Dedifferentiated amniotic fluid mesenchymal stem cell (primary cell): ENCODE data around the gene ARHGEF38.
A peak's percentile ranks its signal among the peaks of the same experiment; 100 is the strongest.

ENCODE experiments used
- DNase-seq: peaks from one replicate; pipeline ENCODE4 v3.0.0-alpha.2; 2016; ENCODE audit errors: extremely low spot score

ARHGEF38 gene, protein sequence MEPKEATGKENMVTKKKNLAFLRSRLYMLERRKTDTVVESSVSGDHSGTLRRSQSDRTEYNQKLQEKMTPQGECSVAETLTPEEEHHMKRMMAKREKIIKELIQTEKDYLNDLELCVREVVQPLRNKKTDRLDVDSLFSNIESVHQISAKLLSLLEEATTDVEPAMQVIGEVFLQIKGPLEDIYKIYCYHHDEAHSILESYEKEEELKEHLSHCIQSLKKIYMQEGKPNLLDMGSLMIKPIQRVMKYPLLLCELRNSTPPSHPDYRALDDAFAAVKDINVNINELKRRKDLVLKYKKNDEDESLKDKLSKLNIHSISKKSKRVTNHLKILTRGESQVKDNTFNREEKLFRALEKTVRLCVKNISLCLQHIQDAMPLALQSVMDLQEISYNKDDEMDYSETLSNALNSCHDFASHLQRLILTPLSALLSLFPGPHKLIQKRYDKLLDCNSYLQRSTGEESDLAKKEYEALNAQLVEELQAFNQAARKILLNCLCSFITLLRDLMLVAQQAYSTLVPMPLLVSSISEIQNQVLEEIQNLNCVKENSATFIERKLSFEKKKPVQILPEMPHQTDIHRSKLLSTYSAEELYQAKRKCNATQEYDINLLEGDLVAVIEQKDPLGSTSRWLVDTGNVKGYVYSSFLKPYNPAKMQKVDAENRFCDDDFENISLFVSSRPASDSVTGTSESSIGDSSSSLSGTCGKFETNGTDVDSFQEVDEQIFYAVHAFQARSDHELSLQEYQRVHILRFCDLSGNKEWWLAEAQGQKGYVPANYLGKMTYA

DNA sequence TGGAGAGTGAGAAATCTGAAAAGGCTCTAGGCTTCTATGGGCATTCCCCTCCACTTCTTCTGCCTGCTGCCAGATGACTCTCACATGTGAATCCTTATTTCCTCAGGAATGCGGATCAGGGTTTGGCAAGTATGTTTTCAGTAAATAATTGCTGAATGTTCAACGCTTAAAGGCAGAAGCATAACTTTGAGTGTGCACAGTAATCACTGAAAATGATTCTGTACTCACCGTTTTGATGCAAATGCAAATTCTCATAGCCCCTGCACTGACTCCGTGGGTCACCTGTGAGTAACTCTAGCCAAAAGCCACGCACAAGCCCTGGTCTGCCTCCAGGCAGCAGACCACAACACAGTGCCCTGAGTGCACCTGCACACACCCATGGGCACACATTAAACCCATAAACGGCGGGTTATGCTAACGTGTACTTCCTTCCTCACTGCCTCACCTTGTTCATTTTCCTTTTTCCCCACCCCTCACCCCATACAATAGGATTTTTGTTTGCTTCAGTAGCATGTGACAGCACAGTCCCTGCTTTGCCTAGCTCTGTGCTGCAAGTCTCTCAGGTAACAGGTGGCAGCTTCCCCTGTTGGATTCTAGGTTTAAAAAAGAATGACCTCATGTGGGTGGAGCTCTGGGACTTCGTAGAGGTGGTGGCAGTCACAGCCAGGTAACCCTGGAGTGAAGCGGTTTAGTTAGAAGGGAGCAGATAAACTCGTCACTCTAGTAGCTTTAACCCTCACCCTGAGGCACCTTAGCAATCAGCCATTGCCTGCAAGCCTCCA is at the start of gene ARHGEF38:
ARHGEF38 (plus strand) TSS at position 656 of the 782 bp plus-strand sequence. CDS start 146 bp downstream, outside the sequence.
- DNase-seq, result peak; percentile 17

DNA sequence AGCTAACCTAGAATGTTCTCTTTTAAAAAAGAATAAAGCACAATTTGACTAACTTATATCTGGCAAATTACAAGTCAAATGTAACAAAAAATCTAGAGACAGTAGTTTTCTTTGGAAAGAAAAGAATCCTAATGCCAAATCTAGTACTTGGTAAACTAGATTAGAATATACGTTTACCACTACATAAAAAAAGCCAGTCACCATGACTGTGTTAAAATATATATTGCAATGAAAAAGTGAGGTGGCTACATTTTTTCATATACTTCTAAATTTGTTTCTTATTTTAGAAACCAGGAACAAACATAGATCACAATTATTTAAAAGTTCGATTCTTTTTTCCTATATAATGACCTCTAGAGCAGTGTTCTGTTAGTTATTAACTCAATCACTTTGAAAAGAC is 48.9 kb upstream of the ARHGEF38 start:
- no peak for DNase-seq

DNA sequence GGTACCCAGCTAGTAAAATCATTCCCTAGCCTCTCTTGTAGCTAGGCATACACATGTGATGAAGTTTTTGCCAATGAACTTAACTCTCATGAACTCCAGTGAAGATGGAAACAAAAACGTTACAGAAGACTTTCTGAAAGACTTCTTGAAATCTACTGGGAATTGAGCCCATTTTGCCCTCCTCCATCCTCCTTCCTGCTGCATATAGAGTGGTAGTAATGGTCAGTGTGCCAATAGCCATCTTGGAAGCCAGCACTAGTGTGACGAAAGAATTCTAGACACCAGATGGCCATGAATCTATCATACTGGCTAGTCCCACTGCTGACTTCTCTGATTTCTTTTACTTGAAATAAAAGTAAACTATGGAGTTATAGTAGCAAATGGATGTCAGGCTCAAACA is 47.7 kb upstream of the ARHGEF38 start:
- no peak for DNase-seq

DNA sequence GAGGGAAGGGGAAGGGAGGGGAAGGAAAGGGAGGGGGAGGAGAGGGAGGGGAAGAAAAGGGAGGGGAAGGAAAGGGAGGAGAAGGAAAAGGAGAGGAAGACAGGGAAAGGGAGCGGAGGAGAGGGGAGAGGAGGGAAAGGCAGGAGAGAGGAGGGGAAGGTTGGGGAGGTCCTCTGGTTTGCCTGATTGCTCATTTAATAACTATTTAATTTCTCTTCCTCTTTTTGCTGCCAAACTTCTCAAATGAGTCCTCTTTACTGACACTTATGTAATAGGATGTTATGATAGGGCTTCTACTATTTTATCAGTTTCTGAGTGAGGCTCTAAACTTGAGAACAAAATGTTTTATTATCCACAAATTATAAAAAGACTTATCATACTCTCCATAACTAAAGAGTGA is 43.1 kb upstream of the ARHGEF38 start:
- DNase-seq, result no peak

DNA sequence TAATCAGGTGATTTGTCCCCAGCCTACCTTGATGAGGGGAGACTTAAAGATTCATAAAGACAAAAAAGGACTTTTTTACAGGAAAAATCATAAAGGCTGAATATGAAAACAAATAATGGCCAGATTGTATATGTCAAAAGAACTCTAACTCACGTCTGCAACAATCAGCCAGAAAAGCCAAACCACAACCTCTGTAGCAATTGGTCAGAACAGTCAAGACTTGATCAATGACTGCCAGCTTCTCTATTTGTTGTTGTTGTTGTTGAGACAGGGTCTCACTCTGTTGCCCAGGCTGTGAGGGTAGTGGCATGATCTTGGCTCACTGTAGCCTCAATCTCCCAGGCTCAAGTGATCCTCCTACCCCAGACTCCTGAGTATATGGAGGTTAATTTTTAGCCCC is 42.7 kb upstream of the ARHGEF38 start:
- DNase-seq, result no peak

DNA sequence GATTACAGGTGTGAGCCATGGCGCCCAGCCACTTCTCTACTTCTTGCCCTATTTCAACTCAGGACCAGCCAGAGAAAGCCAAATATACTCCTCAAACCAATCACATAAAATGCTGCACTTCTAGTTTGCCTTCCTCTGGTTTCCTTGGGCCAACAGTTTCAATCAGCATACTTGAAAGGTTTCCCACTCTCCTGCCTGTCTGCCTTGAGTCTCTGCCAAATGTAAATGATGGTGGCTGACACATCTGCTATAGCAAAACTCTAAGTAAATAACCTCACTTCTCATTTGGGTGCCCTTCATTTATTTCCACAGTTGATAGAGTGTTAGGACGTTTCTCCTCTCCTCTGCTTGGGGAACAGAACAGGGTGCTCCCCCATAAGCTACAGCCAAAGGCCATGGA is 42.2 kb upstream of the ARHGEF38 start:
- DNase-seq, result no peak

DNA sequence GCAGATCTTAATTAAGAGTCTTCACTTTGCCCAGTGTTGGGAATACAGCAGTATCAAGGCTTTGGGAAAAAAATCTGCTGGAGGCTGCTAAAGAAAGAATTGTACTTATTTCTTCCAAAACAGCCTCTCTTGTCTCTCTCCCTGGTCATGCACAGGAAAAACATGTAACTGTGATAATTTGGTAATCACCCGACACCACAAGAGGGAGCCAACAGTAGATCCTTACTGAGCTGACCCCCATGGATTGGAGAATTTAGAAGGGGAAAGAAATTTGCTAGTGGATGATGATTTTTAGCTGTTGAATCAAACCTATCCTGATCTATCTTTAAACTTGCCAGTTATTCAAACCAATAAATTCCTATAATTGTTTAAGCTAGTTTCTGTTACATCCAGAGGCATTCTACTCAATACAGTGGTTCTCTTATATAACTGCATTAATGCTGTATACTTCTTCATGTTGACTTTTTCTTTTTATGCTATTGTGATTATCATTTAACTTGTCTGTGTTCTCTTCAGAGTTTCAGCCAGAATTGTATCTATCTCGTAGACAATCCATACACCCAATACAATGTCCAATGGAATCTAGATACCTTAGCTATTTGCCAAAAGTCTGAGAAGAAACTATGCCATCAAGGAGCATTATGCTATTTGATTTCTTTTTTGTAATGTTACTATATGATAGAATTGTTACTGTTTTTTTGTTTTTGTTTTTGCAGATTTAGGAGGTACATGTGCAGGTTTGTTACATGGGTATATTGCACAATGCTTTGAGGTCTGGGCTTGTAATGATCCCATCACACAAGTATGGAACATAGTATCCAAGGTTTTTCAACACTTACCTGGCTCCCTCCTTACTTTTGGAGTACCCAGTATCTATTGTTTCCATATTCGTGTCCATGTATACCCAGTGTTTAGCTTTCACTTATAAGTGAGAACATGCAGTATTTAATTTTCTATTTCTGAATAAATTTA is 31.3 kb upstream of the ARHGEF38 start:
- no peak for DNase-seq

DNA sequence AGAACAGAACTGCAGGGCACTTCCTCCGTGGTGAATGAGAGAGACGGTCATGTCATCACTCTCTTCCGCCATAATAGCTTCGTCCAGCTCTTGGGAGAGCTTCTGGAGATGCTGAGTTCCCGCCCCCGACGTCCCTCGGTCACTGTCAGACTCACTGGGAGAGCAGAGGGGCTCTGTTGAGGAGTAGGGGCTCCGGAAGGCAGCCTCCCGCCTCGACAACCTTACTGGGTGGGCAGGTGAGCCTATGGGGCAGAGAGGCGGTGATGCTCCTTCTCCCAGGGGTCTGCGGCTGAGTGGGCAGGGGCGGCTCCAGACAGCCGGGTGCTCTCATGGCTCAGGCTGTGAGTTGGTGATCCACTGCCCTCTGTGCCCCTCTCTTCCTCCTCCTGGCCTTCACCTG is 25.8 kb upstream of the ARHGEF38 start:
- DNase-seq, result no peak

DNA sequence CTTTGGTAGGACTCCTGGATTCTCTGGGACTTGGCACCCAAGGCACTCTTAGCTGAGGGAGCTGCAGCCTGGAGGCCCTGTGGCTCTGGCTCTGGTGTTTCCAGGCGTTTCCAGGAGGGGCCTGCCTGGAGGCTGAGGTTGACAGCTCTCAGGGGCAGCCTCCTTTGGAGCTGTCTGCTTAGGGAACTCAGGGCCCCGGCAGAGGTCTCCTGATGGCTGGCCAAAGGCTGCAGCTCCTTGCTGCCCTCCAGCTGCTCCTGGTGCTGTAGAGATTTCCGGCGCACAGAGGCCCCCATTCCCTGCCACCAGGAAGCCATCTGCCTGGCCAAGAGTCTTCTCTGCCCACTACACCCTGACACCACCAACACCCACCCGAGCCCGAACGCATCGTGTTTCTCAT is 25.3 kb upstream of the ARHGEF38 start:
- no peak for DNase-seq

DNA sequence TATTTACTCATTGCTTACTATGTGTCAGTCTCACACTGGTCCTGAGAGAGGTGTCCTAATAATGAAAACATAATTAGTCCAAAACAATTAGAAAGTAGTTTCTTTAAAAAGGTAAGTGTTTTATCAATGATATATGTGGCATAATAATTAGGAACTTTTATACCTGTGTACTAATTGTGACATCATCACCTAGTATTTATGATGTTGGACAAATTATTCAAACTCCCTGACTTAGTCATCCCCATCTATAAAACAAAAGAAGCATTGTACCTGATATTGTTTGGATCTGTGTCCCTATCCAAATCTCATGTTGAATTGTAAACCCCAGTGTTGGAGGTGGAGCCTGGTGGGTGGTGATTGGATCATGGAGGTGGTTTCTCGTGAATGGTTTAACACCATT is 15.8 kb upstream of the ARHGEF38 start:
- DNase-seq, result no peak

DNA sequence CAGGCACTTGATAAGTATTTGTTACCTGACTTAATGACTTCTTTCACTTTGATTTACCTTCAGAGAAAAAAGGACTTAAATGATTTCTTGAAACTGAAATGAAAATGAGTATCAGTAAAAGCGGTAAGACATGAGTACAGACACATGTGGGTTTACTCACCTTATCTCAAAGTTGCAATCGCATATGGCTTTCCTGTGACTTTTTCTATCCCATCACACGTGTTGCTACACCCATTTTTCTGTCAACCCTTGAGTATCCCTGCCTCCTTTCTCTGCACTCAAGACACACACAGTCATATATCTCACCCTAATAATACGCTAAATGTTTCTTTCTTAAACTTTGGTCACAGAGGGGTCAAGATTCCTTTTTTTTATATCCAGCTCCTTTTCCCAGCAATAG is 11.0 kb upstream of the ARHGEF38 start:
- DNase-seq, result no peak

DNA sequence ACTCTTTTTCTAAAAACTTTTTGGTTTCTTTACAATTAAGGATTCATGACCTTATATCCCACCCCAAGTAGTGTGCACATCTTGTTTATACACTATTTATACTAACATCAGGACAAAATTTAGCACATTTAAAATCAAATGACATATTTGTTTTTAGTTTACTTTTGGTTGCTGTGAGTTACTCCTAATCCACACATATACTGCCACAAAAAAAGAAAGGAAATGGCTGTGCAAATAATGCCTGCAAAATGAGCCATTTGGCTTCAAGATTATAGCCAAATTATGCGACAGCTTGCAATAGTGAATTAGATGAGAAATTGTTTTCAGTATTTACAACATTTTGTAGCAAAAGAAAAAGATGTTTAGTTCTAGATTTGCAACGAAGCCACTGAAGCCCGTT is 10.4 kb upstream of the ARHGEF38 start:
- no peak for DNase-seq

DNA sequence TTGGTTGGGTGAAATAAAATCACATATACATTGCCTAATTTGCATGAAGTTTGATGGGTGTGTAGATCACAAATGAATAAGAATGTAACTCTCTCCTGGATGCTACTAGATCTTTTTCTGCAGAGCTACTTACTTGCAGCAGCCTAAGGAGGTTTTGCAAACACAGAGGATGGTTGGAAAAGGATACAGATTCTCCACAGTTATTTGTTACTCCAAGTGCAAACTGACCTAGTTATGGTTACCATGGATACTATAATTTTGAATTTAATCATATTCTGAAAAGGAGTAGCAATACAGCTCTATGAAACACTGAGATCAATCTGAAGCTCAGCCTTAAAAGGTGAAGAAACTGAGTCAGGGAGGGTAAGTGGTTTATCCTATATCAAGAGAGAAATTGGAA is 9.1 kb upstream of the ARHGEF38 start:
- DNase-seq, result no peak

DNA sequence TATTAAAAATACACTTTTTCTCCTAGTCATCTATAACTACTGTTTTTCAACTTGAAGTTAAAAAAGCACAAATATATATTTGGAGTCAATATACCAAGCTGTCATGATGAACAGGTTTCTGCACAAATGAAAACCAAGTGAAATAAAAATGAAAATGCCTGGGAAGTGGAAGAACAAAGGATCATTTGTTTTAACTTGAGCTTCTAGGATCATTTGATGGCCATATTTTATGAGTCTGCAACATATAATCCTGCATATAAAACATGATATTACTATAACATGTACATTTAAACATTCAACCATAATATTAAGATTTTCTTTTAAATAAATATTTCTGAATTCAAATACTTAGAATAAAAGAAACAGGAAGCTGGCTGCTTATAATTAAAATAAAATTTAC is 8.5 kb upstream of the ARHGEF38 start:
- DNase-seq, result no peak

DNA sequence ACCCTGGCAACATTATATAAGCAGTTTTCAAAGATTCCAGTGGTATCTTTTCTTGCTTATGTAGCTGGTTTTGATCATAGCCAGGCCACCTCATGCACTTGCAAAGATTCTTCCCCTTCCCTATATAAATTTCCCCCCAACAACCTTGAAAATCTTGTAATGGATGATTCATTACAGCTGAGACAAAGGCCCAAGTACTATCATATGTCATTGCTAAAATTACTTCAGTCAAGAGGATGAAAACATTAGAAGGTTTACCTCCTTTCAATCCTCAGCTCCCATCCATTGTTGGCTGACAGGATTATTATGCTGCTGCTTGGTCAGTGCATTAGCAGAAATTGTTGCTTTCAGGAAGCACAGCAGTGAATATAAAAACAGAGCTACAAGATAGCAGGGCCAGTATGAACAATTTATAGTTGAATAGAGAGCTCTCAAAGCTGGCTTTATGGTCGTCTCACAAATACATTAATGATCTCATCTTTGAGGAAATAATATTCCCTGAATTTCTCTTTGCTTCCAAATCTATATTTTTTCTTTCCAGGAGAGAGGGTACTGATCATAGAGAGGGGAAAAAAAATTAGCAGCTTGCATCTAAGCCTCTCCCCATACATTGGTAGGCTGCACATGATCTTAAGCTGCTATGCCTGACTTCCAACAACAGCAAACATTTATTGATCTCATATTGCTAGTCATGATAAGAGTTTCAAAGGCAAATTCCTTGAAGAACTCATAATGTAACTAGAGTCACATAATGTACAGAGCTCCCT is 7.7 kb upstream of the ARHGEF38 start:
- no peak for DNase-seq

DNA sequence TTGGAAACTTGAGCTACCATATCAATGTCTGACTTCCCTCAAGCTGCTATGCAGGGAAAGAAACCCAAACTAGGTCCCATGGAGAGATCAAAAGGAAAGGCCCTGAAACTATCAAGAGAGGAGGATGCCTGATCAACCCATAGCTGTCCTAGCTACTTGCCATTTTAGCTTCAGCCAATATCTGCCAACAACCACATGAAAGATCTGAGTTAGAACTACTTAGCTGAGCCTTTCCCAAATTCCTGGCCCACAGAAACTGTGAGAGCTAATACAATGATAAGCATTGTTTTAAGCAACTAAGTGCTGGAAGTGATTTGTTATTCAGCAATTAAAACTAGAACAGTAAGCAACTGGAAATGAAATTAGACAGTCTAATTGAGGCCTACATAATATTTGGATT is 6.3 kb upstream of the ARHGEF38 start:
- no peak for DNase-seq

DNA sequence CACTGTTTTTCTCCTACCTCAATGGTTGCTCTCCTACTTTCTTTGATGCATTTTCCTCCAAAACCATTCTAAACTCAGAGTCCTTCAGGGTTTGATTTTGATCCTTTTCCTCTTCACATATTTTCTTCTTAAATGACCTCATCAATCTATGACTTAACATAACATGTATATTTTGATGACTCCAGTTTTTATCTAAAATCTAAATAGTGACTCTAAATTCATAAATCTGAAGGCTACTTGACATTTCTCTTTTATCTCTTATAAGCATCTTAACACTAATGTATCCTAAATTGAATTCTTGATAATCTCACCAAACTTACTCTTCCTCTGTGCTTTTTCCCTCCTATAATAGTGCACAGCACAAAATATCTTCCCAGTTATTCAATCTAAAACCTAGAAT is 4.7 kb upstream of the ARHGEF38 start:
- DNase-seq, result no peak

DNA sequence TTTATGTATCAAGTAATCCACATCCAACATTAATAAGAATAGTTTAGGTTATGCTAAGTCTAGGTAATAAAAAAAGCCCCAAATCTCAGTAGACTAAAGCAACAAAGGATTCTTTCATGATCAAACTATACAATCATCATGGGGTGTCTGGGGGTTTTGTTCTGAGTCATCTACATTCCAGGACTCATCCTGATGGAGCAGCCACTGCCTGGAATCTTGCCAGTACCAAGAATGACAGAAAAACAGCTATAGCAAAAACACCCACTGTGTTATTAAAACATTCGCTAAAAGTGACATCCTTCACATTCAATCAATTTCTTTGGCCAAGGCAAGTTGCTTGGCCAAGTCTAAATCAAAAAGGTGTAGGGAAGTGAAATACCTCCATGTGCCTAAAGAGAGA is 3.9 kb upstream of the ARHGEF38 start:
- no peak for DNase-seq

DNA sequence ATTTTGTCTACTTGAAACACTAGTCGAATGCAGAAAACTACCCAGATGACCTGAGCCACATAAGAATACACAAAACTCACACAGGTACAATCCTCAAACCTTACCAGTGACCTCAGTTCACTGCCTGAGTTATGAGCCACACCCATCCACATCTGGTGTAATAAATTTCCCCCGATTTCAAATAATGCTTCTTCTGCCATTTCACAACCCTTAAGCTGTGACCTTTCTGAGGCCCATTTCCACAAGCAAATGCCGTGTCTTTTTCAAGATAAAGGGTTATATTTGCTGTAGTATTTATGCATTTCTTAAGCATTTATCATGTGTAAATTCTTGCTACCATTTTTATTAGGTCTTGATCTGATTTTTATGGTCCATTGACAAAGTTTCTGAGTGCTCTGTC is 1.8 kb upstream of the ARHGEF38 start:
- no peak for DNase-seq

DNA sequence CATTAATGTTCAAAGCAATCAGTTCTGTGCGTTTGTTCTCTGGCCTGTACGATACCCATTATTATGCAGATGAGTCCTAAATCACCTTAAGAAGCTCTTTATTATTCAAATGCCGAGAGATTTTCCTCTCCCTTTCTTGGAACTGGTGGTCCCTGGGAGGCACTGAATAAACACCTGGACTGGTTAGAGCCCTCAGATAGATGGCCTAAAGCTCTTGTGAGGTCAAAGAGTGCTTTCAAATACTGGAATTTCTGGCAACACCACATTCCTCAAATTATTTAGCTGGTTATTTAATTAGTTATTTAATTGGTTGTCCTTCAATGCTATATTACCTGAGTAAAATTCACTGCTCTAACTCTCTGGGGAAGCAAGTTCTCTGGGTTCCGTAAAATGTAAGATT is 3.0 kb downstream of the ARHGEF38 start:
- no peak for DNase-seq

DNA sequence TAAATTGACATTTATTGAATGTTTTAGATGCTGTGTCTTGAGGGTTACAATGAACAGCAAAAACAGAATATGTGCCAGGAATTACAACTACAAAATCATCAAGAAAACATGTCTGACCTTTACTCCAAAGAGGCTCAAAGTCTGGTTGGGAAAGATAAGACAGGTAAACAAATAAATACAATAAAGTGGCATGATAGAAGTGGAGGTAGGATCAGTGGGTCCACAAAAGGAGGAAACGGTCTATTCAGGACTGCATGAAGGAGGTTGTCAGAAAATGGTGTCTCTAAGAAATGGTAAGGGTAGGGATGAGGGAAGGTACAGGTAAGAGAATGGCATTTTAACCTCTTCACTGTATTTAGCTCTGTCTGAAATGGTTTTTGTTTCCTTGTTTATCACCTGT is 3.8 kb downstream of the ARHGEF38 start:
- no peak for DNase-seq
